ENCODE measurements around the gene ZNF385B. TPM values are rescaled to one million over a fixed set of nuclear protein-coding genes. Genes with fewer than 3 reads are reported as not detected.

The ZNF385B gene
- total RNA-seq, 1 donor from 2014 or later = not detected

DNA sequence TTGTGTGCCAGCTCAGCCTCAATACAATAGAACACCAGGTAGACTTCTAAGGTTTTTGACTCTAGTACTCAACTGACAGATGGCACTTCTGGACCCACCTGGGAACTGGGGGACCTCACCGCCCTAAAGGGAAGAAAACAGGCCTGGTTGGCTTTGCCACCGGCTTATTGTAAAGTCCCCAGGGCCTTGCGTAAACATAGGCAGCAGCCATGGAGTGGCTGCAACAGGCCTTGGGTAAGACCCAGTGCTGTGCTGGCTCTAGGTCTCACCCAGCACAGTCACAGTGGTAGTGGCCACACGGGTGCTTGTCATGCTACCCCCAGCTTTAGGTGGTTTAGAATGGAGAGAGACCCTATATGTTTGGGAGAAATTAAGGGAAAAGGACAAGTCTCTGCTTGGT is 366.1 kb downstream of the ZNF385B start:
- no peak for DNase-seq
- no peak for ATAC-seq (ENCODE audit: low read depth)
- H3K4me3 Mint-ChIP-seq = no peak overlapping the region
- ChIA-PET CTCF (no interaction called here), POLR2A (no interaction called here)
- no peaks in the 10 kb centered on the region for H3K36me3 Mint-ChIP-seq (ENCODE audit: low read depth)
- no peaks in the 10 kb centered on the region for H3K4me1 Mint-ChIP-seq
- no peak overlapping the region for H3K27ac Mint-ChIP-seq
- H3K27me3 Mint-ChIP-seq = peaks cover 4% of the 10 kb centered on the region
- H3K9me3 Mint-ChIP-seq = no peaks in the 10 kb centered on the region
- intact Hi-C loops (cut with micrococcal nuclease) = no loop called here
- TF ChIP-seq CTCF (IDR thresholded peaks at IDR 0.05) = no peak

GRCh38 chr2:179488563-179488962 is 372.8 kb downstream of the ZNF385B start:
- Mint-ChIP-seq H3K4me1 (no peaks in the 10 kb centered on the region), H3K9me3 (no peaks in the 10 kb centered on the region), H3K27ac (no peak overlapping the region), H3K27me3 (no peaks in the 10 kb centered on the region), H3K36me3 (ENCODE audit: low read depth) (no peaks in the 10 kb centered on the region), H3K4me3 (no peak overlapping the region)
- intact Hi-C loops (cut with micrococcal nuclease) = no loop called here
- no peak for DNase-seq
- ChIA-PET POLR2A (no interaction called here), CTCF (no interaction called here)
- no peak for ATAC-seq (ENCODE audit: low read depth)
- TF ChIP-seq CTCF (IDR thresholded peaks at IDR 0.05) = no peak

DNA sequence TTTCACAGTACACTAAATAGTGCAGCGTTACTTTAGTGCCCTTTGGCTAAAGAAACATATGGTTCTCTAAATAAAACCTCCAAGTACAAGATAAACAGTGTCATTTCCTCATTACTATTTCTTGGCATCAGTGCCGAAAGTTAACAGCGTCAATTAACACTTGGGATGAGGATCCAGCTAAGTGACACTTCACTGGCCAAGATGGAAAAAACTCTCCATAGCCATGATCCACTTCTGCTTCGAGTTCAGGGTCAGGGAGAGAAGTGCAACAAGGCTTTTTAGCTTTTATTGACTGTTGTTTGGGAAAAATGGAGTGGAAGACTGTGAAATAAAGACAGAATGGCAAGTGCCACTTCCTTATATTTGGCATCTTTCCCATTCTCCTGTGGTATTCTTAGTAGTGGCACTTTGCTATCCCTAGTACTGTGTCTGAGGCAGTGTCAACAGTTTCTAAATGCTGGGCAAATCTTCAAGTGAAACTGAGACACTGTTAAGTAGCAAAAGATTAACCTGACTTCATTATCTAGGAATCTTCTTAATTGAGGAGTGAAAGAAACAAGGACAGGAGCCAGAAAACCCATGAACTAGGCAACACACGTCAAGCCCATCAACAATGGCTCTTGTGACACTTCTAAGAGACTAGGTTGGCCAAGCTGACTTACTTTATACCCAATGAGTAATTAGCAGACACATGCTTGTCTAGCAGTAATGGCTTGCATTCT is 374.2 kb downstream of the ZNF385B start:
- intact Hi-C loops (cut with micrococcal nuclease) = no loop called here
- Mint-ChIP-seq H3K4me1 (no peaks in the 10 kb centered on the region), H3K9me3 (no peaks in the 10 kb centered on the region), H3K27ac (no peak overlapping the region), H3K27me3 (no peaks in the 10 kb centered on the region), H3K36me3 (ENCODE audit: low read depth) (no peaks in the 10 kb centered on the region), H3K4me3 (no peak overlapping the region)
- CTCF ChIA-PET = no interaction called here
- TF ChIP-seq CTCF (IDR thresholded peaks at IDR 0.05) = no peak
- no peak for DNase-seq
- no peak for ATAC-seq (ENCODE audit: low read depth)
- POLR2A ChIA-PET = no interaction called here

DNA sequence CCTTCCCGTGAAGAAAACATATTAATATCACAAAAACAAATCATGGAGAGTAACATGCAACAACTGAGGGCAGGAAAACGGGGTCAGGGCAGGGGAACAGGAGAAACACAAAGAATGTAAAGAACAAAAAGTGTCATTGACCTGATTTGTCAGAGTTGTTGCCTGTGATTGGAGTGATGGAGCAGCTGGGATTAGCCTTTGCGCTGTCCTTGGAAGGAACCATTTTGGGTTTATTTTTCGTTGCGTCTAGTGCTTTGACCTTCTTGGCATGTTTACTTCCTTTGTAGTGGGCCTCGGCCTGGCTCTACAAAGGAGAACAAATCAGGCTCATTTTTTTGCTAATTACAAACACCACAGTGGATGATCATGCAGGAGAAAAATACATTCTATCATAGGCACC is 378.3 kb downstream of the ZNF385B start:
- Mint-ChIP-seq H3K4me3 (no peak overlapping the region), H3K9me3 (no peaks in the 10 kb centered on the region), H3K27me3 (peaks cover 4% of the 10 kb centered on the region), H3K36me3 (ENCODE audit: low read depth) (no peaks in the 10 kb centered on the region), H3K4me1 (no peaks in the 10 kb centered on the region), H3K27ac (no peak overlapping the region)
- DNase-seq (no peak), ATAC-seq (ENCODE audit: low read depth) (no peak)
- no peak for TF ChIP-seq CTCF (IDR thresholded peaks at IDR 0.05)
- intact Hi-C loops (cut with micrococcal nuclease) = no loop called here
- ChIA-PET CTCF (no interaction called here), POLR2A (no interaction called here)

DNA sequence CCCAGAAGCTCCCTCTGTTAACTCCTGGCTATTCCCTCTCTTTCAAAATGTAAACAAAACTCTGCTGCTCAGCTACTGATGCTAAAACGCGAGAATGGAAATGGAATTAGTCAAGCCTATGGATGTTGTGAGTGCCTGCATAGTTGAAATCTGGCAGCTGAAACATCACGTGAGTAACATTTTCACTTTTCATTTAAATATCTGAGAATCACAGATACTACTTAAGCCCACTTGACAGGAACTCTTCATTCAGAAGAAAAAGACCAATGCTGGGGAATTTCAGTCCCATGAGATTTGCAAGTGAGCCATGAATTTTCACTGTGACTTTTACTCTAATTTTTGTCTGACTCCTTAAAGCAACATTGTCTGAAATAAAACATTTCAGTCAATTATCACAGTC is 381.5 kb downstream of the ZNF385B start:
- H3K4me1 Mint-ChIP-seq = no peaks in the 10 kb centered on the region
- CTCF ChIA-PET = no interaction called here
- TF ChIP-seq CTCF (IDR thresholded peaks at IDR 0.05) = no peak
- H3K4me3 Mint-ChIP-seq = no peak overlapping the region
- no peak overlapping the region for H3K27ac Mint-ChIP-seq
- intact Hi-C loops (cut with micrococcal nuclease) = no loop called here
- POLR2A ChIA-PET = no interaction called here
- ATAC-seq (ENCODE audit: low read depth) (no peak), DNase-seq (no peak)
- H3K9me3 Mint-ChIP-seq = no peaks in the 10 kb centered on the region
- H3K27me3 Mint-ChIP-seq = peaks cover 9% of the 10 kb centered on the region
- H3K36me3 Mint-ChIP-seq (ENCODE audit: low read depth) = no peaks in the 10 kb centered on the region
